D721Med (cell line): ENCODE data around the gene MOB1A.

Experiments
- DNase-seq: peaks from one replicate; pipeline ENCODE4 v3.0.0; 2011; ENCODE audit warnings: low spot score; ENCODE audit not compliant: insufficient read length
- FAIRE-seq: peaks from 2 replicates; lab custom pipeline; 2011; peaks lifted over from hg19 to GRCh38; lab: Jason Lieb, UNC
- TF ChIP-seq, protein P1 (sequence below): IDR thresholded peaks from 2 replicates; pipeline ENCODE4 v1.5.1; 2012; ENCODE audit warnings: mild to moderate bottlenecking, control low read depth; ENCODE audit not compliant: insufficient read depth; ENCODE audit errors: missing control alignments

Gene MOB1A

GRCh38 chr2:74119339-74119738 lies 59.3 kb downstream of the MOB1A start:
- DNase-seq (no peak), FAIRE-seq (no peak)
- TF ChIP-seq, protein P1, sequence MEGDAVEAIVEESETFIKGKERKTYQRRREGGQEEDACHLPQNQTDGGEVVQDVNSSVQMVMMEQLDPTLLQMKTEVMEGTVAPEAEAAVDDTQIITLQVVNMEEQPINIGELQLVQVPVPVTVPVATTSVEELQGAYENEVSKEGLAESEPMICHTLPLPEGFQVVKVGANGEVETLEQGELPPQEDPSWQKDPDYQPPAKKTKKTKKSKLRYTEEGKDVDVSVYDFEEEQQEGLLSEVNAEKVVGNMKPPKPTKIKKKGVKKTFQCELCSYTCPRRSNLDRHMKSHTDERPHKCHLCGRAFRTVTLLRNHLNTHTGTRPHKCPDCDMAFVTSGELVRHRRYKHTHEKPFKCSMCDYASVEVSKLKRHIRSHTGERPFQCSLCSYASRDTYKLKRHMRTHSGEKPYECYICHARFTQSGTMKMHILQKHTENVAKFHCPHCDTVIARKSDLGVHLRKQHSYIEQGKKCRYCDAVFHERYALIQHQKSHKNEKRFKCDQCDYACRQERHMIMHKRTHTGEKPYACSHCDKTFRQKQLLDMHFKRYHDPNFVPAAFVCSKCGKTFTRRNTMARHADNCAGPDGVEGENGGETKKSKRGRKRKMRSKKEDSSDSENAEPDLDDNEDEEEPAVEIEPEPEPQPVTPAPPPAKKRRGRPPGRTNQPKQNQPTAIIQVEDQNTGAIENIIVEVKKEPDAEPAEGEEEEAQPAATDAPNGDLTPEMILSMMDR = no peak

- TF ChIP-seq, protein P1 = no peak
- FAIRE-seq = no peak
- DNase-seq = no peak
Measured at GRCh38 chr2:74111380-74111779, 67.3 kb downstream of the MOB1A start.

DNA sequence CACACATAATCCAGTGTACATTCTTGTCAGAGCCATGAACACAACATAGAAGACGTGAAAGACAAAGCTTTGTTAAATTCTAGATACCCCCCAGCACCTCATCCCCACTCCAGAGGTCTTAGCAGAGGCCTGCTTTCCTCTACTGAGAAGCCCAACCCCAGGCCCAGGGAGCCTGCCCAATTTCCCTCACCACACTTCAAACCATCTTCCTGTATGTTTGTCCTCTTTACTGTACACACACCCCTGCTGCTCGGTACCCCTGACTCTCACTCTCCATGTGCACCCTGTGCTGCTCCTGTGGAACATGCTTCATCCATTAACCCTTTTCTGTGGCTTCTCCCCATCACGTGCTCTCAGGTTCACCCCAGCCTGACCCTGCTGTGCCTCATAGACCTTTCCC lies 68.1 kb downstream of the MOB1A start:
- FAIRE-seq (no peak), DNase-seq (no peak)
- TF ChIP-seq, protein P1 = no peak

GRCh38 chr2:74109551-74109950 lies 69.1 kb downstream of the MOB1A start:
- TF ChIP-seq, protein P1 = no peak
- no peak for DNase-seq
- FAIRE-seq = no peak

GRCh38 chr2:74107071-74107470 lies 71.6 kb downstream of the MOB1A start:
- no peak for DNase-seq
- TF ChIP-seq, protein P1 = no peak
- FAIRE-seq = no peak

- no peak for FAIRE-seq
- no peak for DNase-seq
- TF ChIP-seq, protein P1 = no peak
Measured at GRCh38 chr2:74105413-74105812, 73.3 kb downstream of the MOB1A start.

- TF ChIP-seq, protein P1 = no peak
- DNase-seq (no peak), FAIRE-seq (no peak)
Measured at GRCh38 chr2:74104839-74105238, 73.8 kb downstream of the MOB1A start.
